ENCODE data around the gene AGTR2.
"Not testable (repeated sequence)": the region's sequence is repeated elsewhere in the genome, so short reads cannot be mapped to it uniquely, and the experiment has no call there.

AGTR2 gene

DNA sequence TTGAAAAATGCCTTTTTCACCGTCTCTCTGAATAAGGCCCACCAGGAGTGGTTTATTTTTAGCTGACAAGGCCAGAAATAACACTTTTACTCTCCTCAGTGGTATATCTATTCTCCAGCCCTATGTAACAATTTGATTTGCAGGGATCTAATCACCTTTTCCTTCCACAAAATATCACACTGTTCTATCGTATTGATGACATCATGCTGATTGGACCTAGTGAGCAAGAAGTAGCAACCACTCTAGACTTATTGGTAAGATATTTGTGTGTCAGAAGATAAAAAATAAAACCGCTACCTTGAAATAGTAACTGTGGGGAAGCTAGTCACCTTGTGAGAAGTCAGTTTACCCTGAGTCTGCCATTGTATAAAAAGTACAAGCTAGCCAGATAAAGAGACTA, 27.7 kb downstream of the AGTR2 start:
- TF ChIP-seq, protein P1, sequence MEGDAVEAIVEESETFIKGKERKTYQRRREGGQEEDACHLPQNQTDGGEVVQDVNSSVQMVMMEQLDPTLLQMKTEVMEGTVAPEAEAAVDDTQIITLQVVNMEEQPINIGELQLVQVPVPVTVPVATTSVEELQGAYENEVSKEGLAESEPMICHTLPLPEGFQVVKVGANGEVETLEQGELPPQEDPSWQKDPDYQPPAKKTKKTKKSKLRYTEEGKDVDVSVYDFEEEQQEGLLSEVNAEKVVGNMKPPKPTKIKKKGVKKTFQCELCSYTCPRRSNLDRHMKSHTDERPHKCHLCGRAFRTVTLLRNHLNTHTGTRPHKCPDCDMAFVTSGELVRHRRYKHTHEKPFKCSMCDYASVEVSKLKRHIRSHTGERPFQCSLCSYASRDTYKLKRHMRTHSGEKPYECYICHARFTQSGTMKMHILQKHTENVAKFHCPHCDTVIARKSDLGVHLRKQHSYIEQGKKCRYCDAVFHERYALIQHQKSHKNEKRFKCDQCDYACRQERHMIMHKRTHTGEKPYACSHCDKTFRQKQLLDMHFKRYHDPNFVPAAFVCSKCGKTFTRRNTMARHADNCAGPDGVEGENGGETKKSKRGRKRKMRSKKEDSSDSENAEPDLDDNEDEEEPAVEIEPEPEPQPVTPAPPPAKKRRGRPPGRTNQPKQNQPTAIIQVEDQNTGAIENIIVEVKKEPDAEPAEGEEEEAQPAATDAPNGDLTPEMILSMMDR (conservative IDR thresholded peaks at IDR 0.05): no peak
- no peak overlapping the region for H3K27ac ChIP-seq

GRCh38 chrX:116198810-116199209, 28.3 kb downstream of the AGTR2 start:
- H3K27ac ChIP-seq: no peak overlapping the region
- TF ChIP-seq, protein P1 (conservative IDR thresholded peaks at IDR 0.05): 0 out of 2 replicates have a peak, but pooled peaks have one; percentile 7

DNA sequence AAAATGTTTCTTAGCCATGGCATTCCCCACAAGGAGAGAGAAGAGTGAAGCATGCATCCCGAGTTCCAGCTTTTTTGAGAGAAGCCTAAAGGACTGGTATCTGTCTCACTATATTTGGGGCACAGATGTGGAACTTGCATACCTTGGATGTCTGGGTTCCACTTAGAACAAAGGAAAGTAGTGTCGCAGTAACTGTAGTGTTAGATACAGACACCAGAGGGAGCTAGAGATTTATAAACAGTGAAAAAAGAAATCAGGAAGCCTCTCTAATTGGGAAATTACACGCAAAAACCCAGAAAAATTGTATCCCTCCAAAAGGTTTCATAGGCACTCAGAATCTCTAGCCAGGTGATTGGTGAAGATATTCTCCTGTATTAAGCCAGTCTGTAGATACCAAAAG, 34.4 kb downstream of the AGTR2 start:
- H3K27ac ChIP-seq: no peak overlapping the region
- TF ChIP-seq, protein P1 (conservative IDR thresholded peaks at IDR 0.05): peak; percentile 64

- TF ChIP-seq, protein P1 (conservative IDR thresholded peaks at IDR 0.05): no peak
- H3K27ac ChIP-seq: no peak overlapping the region
These were observed 42.7 kb downstream of the AGTR2 start for GRCh38 chrX:116213262-116213661.

- not testable (repeated sequence) for H3K27ac ChIP-seq
These were observed 46.5 kb downstream of the AGTR2 start for GRCh38 chrX:116217080-116217479.
